GM23338 (cell line): ENCODE measurements around the gene KIAA0753. TPM values are rescaled to one million over a fixed set of nuclear protein-coding genes. Genes with fewer than 3 reads are reported as not detected.

Experiments
- ATAC-seq: fragments of 200-7000 bp; cut with Tn5 transposase; 3 replicates; pipeline ENCODE4 v1.9.1; 2020
- DNase-seq: peaks from one replicate; pipeline ENCODE4 v3.0.0-alpha.2; 2015; ENCODE audit warnings: low spot score
- H2AFZ ChIP-seq: fragments of 200-600 bp; sonication (generic); 2 replicates; pipeline ENCODE4 v1.8.0; 2016; ENCODE audit warnings: antibody characterized with exemption, mild to moderate bottlenecking, moderate library complexity
- H3F3A ChIP-seq: fragments of 200-600 bp; sonication (generic); replicated peaks from 2 replicates; pipeline ENCODE4 v1.8.0; 2017; ENCODE audit warnings: antibody characterized with exemption, mixed run types, low read depth
- H3K27ac ChIP-seq: fragments of 200-600 bp; sonication (generic); 2 replicates; pipeline ENCODE4 v1.6.1; 2016; ENCODE audit warnings: low read depth
- H3K27me3 ChIP-seq: fragments of 200-600 bp; sonication (generic); 2 replicates; pipeline ENCODE4 v1.8.0; 2016; ENCODE audit warnings: mild to moderate bottlenecking, mixed run types, moderate library complexity; ENCODE audit not compliant: insufficient read depth
- H3K36me3 ChIP-seq: fragments of 200-600 bp; sonication (generic); 2 replicates; pipeline ENCODE4 v1.8.0; 2016; ENCODE audit warnings: mild to moderate bottlenecking; ENCODE audit not compliant: insufficient read depth
- H3K4me1 ChIP-seq: fragments of 200-600 bp; sonication (generic); 2 replicates; pipeline ENCODE4 v1.8.0; 2016; ENCODE audit warnings: mild to moderate bottlenecking, moderate library complexity; ENCODE audit not compliant: insufficient read depth
- H3K4me2 ChIP-seq: fragments of 200-600 bp; sonication (generic); 2 replicates; pipeline ENCODE4 v1.7.1; 2017; ENCODE audit warnings: mixed run types
- H3K4me3 ChIP-seq: fragments of 200-600 bp; sonication (generic); 2 replicates; pipeline ENCODE4 v1.6.1; 2016; ENCODE audit warnings: mixed run types
- H3K79me2 ChIP-seq: fragments of 200-600 bp; sonication (generic); replicated peaks from 2 replicates; pipeline ENCODE4 v1.8.0; 2017; ENCODE audit warnings: mild to moderate bottlenecking; ENCODE audit not compliant: insufficient read depth
- H3K9me2 ChIP-seq: fragments of 200-600 bp; sonication (generic); 2 replicates; pipeline ENCODE4 v1.8.0; 2017; ENCODE audit not compliant: insufficient read depth
- H4K20me1 ChIP-seq: fragments of 200-600 bp; sonication (generic); replicated peaks from 2 replicates; pipeline ENCODE4 v1.8.0; 2017; ENCODE audit warnings: mild to moderate bottlenecking; ENCODE audit not compliant: insufficient read depth
- H3K27ac Mint-ChIP-seq: 2 replicates; pipeline ENCODE4 v1.8.0; 2020; ENCODE audit warnings: inconsistent platforms, mild to moderate bottlenecking, moderate library complexity, mixed read lengths
- H3K27me3 Mint-ChIP-seq: 3 replicates; pipeline ENCODE4 v1.8.0; 2022; ENCODE audit warnings: low read depth, mild to moderate bottlenecking, moderate library complexity, mixed read lengths, inconsistent platforms; ENCODE audit not compliant: insufficient read depth, poor library complexity
- H3K36me3 Mint-ChIP-seq: 3 replicates; pipeline ENCODE4 v1.8.0; 2021; ENCODE audit warnings: low read depth, mild to moderate bottlenecking, inconsistent platforms, moderate library complexity, mixed read lengths
- H3K4me1 Mint-ChIP-seq: 3 replicates; pipeline ENCODE4 v1.8.0; 2020; ENCODE audit warnings: mild to moderate bottlenecking, inconsistent platforms, mixed read lengths
- H3K4me3 Mint-ChIP-seq: 3 replicates; pipeline ENCODE4 v1.8.0; 2021; ENCODE audit warnings: moderate library complexity, mild to moderate bottlenecking, inconsistent platforms, mixed read lengths
- H3K9me3 Mint-ChIP-seq: 3 replicates; pipeline ENCODE4 v1.8.0; 2020; ENCODE audit warnings: moderate library complexity, mild to moderate bottlenecking, inconsistent platforms, mixed read lengths
- CTCF ChIP-seq, 2 experiments: fragments of 200-600 bp in 1 of 2; sonication (generic) in 1 of 2; conservative IDR thresholded peaks; 2 replicates each; pipeline versions ENCODE4 v1.5.1 to v1.6.1; 2016 to 2017; ENCODE audit warnings: antibody characterized with exemption in 2 of 2, low read depth in 2 of 2, mild to moderate bottlenecking in 2 of 2, moderate library complexity in 1 of 2
- ETS1 ChIP-seq: IDR thresholded peaks from 2 replicates; pipeline ENCODE4 v1.6.1; 2016; ENCODE audit warnings: antibody characterized with exemption
- EZH2 ChIP-seq: fragments of 200-600 bp; sonication (generic); IDR thresholded peaks from one replicate; pipeline ENCODE4 v1.8.0; 2017; ENCODE audit warnings: antibody characterized with exemption, mild to moderate bottlenecking, low read depth; ENCODE audit not compliant: unreplicated experiment
- EZH2phosphoT487 ChIP-seq: fragments of 200-600 bp; sonication (generic); IDR thresholded peaks from one replicate; pipeline ENCODE4 v1.8.1; 2018; ENCODE audit warnings: antibody characterized with exemption; ENCODE audit not compliant: unreplicated experiment
- JUNB ChIP-seq: IDR thresholded peaks from one replicate; pipeline ENCODE4 v1.6.1; 2016; ENCODE audit warnings: antibody characterized with exemption; ENCODE audit not compliant: unreplicated experiment
- NANOG ChIP-seq: IDR thresholded peaks from 2 replicates; pipeline ENCODE4 v1.6.1; 2016; ENCODE audit warnings: antibody characterized with exemption, borderline replicate concordance
- POLR2AphosphoS5 ChIP-seq: IDR thresholded peaks from 2 replicates; pipeline ENCODE4 v1.6.1; 2016; ENCODE audit warnings: antibody characterized with exemption, low read depth
- ZNF331 ChIP-seq: fragments of 250-450 bp; sonication (Bioruptor Pico); IDR thresholded peaks from 2 replicates; pipeline ENCODE4 v1.5.0; 2020; ENCODE audit warnings: low read depth, mild to moderate bottlenecking, moderate library complexity
- polyA plus RNA-seq: library from polyadenylated mRNA; unstranded; fragments of >200 nt; fragmentation: Nextera tagmentation; extraction: Ambion mirVana; gene quantifications from 2 replicates; pipeline ENCODE4 v1.2.1, GENCODE V29; 2016
- total RNA-seq: library from RNA; depleted of rRNA; stranded (reverse); fragments of >200 nt; shearing (Covaris generic); gene quantifications from 2 replicates; pipeline ENCODE4 v1.2.3, GENCODE V29; 2014
- TF ChIP-seq, protein P1 (sequence below): IDR thresholded peaks from one replicate; pipeline ENCODE4 v1.6.1; 2018; ENCODE audit warnings: antibody characterized with exemption; ENCODE audit not compliant: unreplicated experiment

The KIAA0753 gene
- total and polyA plus RNA-seq, 2 experiments from 2014 or later: 6.0 to 27.8 TPM

- TF ChIP-seq JUNB (no peak), POLR2AphosphoS5 (no peak)
- H3K4me3 ChIP-seq: no peak overlapping the region
- Mint-ChIP-seq H3K9me3 (no peaks in the 10 kb centered on the region), H3K4me1 (peaks cover 14% of the 10 kb centered on the region), H3K4me3 (no peak overlapping the region), H3K27me3 (peaks cover 46% of the 10 kb centered on the region), H3K27ac (no peak overlapping the region), H3K36me3 (no peaks in the 10 kb centered on the region)
- H4K20me1 ChIP-seq: no peaks in the 10 kb centered on the region
- no peak overlapping the region for H3K4me2 ChIP-seq
- no peaks in the 10 kb centered on the region for H3K36me3 ChIP-seq
- no peaks in the 10 kb centered on the region for H3K9me2 ChIP-seq
- peaks cover 44% of the 10 kb centered on the region for H3K27me3 ChIP-seq
- no peak overlapping the region for H2AFZ ChIP-seq
- no peak overlapping the region for H3K27ac ChIP-seq
- no peaks in the 10 kb centered on the region for H3K79me2 ChIP-seq
- H3K4me1 ChIP-seq: peaks cover 10% of the 10 kb centered on the region; the same call in 1 of the 2 replicates
- DNase-seq: no peak
- 0 out of 2 replicates have a peak, but pooled peaks cover 5% of the 10 kb centered on the region for H3F3A ChIP-seq
- ATAC-seq: no peak
Observed at GRCh38 chr17:6558276-6558675, 82.2 kb downstream of the KIAA0753 start.

DNA sequence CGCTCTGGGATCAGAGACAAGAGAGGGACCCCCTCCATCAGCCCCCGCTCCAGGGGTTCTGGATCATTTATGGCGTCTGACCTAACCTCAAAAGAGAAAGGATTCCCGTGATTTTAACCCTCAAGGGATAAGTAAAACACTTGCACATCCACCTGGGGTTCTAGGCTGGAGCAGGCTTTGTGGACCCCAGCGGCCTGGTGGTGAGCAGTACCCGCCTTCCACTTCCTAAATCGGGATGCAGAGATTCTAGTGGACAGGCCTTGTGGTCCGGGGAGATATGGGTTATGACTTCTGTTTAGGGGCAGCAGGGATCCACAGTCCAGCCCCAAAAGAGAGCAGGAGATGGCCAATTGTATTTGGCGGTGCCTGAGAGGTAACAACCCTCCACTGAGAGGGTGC, 83.5 kb downstream of the KIAA0753 start:
- peak overlapping the region; percentile 87; the same call in 1 of the 2 replicates for H2AFZ ChIP-seq
- H3K4me3 ChIP-seq: peak overlapping the region; percentile 71
- Mint-ChIP-seq H3K9me3 (no peaks in the 10 kb centered on the region), H3K27me3 (peaks cover 44% of the 10 kb centered on the region), H3K4me1 (peaks cover 18% of the 10 kb centered on the region), H3K27ac (no peak overlapping the region), H3K4me3 (peak overlapping the region; percentile 78), H3K36me3 (no peaks in the 10 kb centered on the region)
- no peaks in the 10 kb centered on the region for H3K36me3 ChIP-seq
- no peak for ATAC-seq
- H4K20me1 ChIP-seq: no peaks in the 10 kb centered on the region
- DNase-seq: no peak
- no peaks in the 10 kb centered on the region for H3K79me2 ChIP-seq
- H3K27ac ChIP-seq: no peak overlapping the region
- peaks cover 44% of the 10 kb centered on the region for H3K27me3 ChIP-seq
- peaks cover 10% of the 10 kb centered on the region; the same call in 1 of the 2 replicates for H3K4me1 ChIP-seq
- H3K4me2 ChIP-seq: peak overlapping the region; percentile 90
- 0 out of 2 replicates have a peak, but pooled peaks cover 5% of the 10 kb centered on the region for H3F3A ChIP-seq
- TF ChIP-seq CTCF (conservative IDR thresholded peaks at IDR 0.05; ENCODE audit: low read depth in 2 of 2) (no peak), EZH2phosphoT487 (no peak), ZNF331 (CRISPR knock-in tag) (no peak), JUNB (no peak), NANOG (no peak)
- no peaks in the 10 kb centered on the region for H3K9me2 ChIP-seq

GRCh38 chr17:6556121-6557039, 84.1 kb downstream of the KIAA0753 start, which contains the start of gene PITPNM3:
PITPNM3 (minus strand) TSS chr17:6556555; CDS start chr17:6556406, 149 bp downstream.
- Histone ChIP-seq H3F3A (0 out of 2 replicates have a peak, but pooled peaks cover 5% of the 10 kb centered on the region), H2AFZ (peak within 1 kb of the TSS; percentile 98), H3K27ac (no peak within 1 kb of the TSS), H4K20me1 (no peaks in the 10 kb centered on the region), H3K36me3 (no peaks in the 10 kb centered on the region), H3K79me2 (no peaks in the 10 kb centered on the region), H3K4me2 (peak within 1 kb of the TSS; percentile 97), H3K4me1 (peaks cover 10% of the 10 kb centered on the region; the same call in 1 of the 2 replicates), H3K27me3 (peaks cover 44% of the 10 kb centered on the region), H3K4me3 (peak within 1 kb of the TSS; percentile 82), H3K9me2 (no peaks in the 10 kb centered on the region)
- Mint-ChIP-seq H3K9me3 (no peaks in the 10 kb centered on the region), H3K4me3 (peak within 1 kb of the TSS; percentile 78), H3K36me3 (no peaks in the 10 kb centered on the region), H3K27ac (no peak within 1 kb of the TSS), H3K27me3 (peaks cover 41% of the 10 kb centered on the region), H3K4me1 (peaks cover 18% of the 10 kb centered on the region)
- TF ChIP-seq, protein P1, sequence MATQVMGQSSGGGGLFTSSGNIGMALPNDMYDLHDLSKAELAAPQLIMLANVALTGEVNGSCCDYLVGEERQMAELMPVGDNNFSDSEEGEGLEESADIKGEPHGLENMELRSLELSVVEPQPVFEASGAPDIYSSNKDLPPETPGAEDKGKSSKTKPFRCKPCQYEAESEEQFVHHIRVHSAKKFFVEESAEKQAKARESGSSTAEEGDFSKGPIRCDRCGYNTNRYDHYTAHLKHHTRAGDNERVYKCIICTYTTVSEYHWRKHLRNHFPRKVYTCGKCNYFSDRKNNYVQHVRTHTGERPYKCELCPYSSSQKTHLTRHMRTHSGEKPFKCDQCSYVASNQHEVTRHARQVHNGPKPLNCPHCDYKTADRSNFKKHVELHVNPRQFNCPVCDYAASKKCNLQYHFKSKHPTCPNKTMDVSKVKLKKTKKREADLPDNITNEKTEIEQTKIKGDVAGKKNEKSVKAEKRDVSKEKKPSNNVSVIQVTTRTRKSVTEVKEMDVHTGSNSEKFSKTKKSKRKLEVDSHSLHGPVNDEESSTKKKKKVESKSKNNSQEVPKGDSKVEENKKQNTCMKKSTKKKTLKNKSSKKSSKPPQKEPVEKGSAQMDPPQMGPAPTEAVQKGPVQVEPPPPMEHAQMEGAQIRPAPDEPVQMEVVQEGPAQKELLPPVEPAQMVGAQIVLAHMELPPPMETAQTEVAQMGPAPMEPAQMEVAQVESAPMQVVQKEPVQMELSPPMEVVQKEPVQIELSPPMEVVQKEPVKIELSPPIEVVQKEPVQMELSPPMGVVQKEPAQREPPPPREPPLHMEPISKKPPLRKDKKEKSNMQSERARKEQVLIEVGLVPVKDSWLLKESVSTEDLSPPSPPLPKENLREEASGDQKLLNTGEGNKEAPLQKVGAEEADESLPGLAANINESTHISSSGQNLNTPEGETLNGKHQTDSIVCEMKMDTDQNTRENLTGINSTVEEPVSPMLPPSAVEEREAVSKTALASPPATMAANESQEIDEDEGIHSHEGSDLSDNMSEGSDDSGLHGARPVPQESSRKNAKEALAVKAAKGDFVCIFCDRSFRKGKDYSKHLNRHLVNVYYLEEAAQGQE: no peak
- TF ChIP-seq EZH2 (peak; percentile 45), EZH2phosphoT487 (no peak), JUNB (no peak), ETS1 (no peak), ZNF331 (CRISPR knock-in tag) (no peak)
- peak; percentile 45 for ATAC-seq
- peak; percentile 66 for DNase-seq
